ENCODE measurements around the gene MYRIP. TPM values are rescaled to one million over a fixed set of nuclear protein-coding genes. Genes with fewer than 3 reads are reported as not detected.

The MYRIP gene
- polyA plus RNA-seq, 1 experiment, result 0.06 TPM

DNA sequence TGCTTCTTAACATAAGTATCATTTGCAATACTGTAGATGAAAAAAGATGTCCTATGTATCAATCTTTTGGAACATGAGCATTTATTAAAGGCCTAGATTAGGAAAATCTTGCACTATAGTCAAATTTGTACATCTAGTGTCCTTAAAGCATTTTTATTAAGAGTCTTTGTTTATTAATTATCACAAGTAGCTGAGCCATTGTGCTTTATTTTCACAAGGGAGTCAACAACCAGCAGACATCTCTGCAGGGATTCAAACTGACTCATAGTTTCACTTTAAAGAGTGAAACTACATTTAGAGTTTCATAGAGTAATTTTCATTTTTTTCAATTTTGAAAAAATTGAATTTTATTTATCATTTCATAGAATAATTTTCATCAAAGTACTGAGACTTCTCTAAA, 405.6 kb downstream of the MYRIP start:
- TF ChIP-seq CTCF (IDR thresholded peaks at IDR 0.05; ENCODE audit: insufficient read depth, low read depth, low read length), result no peak
- POLR2A ChIA-PET, result no interaction called here
- Histone ChIP-seq H3K4me3 (ENCODE audit: low read depth, low read length) (no peak overlapping the region), H3K36me3 (ENCODE audit: control insufficient read depth, insufficient read depth, low read length) (no peaks in the 10 kb centered on the region), H3K27me3 (ENCODE audit: control insufficient read depth, insufficient read depth, low read length) (no peaks in the 10 kb centered on the region)
- DNase-seq (ENCODE audit: low read depth), result no peak
- CTCF ChIA-PET, result no interaction called here

DNA sequence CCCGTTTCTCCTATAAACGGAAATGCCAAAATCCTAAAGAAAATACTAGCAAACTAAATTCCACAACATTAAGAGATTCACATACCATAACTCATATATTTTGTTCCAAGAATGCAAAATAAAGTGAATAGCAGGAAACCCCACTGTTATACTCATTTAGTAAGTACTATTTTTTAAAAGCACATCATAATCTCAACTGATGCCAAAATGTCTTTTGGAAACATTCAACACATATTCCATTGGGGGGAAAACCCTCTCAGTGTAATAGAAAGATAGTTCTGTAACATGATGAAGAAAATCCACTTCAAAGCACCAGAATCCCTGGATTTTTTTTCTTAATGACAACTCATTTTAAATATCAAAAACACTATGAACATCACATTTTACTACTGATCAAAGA, 407.1 kb downstream of the MYRIP start:
- POLR2A ChIA-PET, result no interaction called here
- H3K4me3 ChIP-seq (ENCODE audit: low read depth, low read length), result no peak overlapping the region
- H3K27me3 ChIP-seq (ENCODE audit: control insufficient read depth, insufficient read depth, low read length), result no peaks in the 10 kb centered on the region
- CTCF ChIA-PET, result interaction anchor here (1.7 kb wide), 1 partner anchor 25 kb away, joined by 3 read pairs; no protein-coding TSS in a partner anchor
- no peak for DNase-seq (ENCODE audit: low read depth)
- H3K36me3 ChIP-seq (ENCODE audit: control insufficient read depth, insufficient read depth, low read length), result no peaks in the 10 kb centered on the region
- no peak for TF ChIP-seq CTCF (IDR thresholded peaks at IDR 0.05; ENCODE audit: insufficient read depth, low read depth, low read length)

DNA sequence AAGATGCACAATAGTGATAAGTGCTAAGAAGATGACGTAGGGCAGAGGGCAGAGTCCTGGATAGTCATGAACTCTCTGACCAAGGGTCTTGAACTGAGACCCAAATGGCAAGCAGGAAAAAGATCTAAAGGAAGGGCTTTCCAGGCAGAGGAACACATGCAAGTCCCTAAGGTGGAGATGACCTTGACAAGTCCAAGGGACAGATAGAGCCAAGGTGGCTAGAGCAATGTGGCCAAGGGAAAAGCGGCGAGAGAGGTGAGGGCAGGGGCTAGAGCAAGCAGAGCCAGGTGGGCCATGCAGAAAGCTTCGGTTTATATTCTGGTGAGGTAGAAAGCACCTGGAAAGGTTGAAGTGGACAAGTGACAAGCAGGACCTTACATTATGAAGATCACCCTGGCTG, 414.4 kb downstream of the MYRIP start:
- H3K27me3 ChIP-seq (ENCODE audit: control insufficient read depth, insufficient read depth, low read length), result 0 out of 2 replicates have a peak, but pooled peaks cover 2% of the 10 kb centered on the region
- H3K4me3 ChIP-seq (ENCODE audit: low read depth, low read length), result no peak overlapping the region
- no peak for DNase-seq (ENCODE audit: low read depth)
- H3K36me3 ChIP-seq (ENCODE audit: control insufficient read depth, insufficient read depth, low read length), result no peaks in the 10 kb centered on the region
- ChIA-PET POLR2A (no interaction called here), CTCF (no interaction called here)
- no peak for TF ChIP-seq CTCF (IDR thresholded peaks at IDR 0.05; ENCODE audit: insufficient read depth, low read depth, low read length)

DNA sequence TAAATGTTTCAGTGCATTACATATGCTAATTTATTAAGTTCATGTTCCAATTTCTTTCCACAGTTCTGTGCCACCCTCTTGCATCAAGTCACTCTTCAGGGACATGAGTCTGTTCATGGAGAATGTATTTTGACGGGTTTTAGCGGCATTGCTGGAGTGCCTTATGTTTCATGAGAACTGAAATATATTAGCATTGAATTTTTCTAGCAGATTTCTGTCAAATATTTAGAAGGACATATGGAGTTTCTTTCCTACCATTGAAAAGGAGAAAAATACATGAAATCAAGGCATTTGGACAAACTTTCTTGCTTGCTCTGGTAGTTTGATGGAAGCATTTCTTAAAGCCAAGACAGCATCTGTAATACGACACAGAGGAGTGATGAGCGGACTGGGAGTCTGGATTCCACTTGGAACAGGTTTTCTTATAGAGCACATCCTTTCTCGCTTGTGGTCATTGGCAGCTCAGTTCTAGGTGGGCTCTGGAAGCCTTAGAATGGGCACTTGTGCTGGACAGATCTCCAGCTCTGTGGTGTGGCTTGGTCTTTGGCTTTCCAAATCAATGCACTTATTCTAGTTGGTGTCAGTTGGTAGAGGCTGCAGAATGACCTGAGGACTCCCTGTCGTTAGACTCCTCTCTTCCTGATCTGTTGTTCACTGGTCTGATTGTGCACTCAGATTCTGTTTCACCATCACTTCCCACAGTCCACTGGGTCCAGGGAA, 415.5 kb downstream of the MYRIP start:
- Histone ChIP-seq H3K27me3 (ENCODE audit: control insufficient read depth, insufficient read depth, low read length) (0 out of 2 replicates have a peak, but pooled peaks cover 2% of the 10 kb centered on the region), H3K4me3 (ENCODE audit: low read depth, low read length) (no peak overlapping the region), H3K36me3 (ENCODE audit: control insufficient read depth, insufficient read depth, low read length) (no peaks in the 10 kb centered on the region)
- ChIA-PET CTCF (no interaction called here), POLR2A (no interaction called here)
- no peak for DNase-seq (ENCODE audit: low read depth)
- TF ChIP-seq CTCF (IDR thresholded peaks at IDR 0.05; ENCODE audit: insufficient read depth, low read depth, low read length), result no peak

DNA sequence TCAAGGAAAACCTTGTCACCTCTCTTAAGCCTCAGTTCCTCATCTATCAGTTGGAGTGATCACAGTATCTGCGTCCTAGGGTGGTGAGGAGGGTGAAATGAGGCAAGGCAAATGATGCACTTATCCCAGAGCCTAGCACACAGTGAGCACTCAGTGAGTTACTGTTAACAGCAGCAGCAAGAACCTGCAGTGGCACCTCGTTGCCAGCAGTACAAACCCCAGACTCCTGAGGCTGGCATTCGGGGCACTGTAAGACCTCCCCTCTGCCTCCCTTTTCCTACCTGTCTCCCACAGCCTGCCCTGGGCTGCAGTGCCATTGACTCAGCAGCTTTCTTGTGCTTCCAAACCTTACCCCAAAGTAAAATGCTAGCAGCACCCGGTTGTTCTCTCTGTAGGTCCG, 417.2 kb downstream of the MYRIP start:
- Histone ChIP-seq H3K36me3 (ENCODE audit: control insufficient read depth, insufficient read depth, low read length) (no peaks in the 10 kb centered on the region), H3K27me3 (ENCODE audit: control insufficient read depth, insufficient read depth, low read length) (0 out of 2 replicates have a peak, but pooled peaks cover 2% of the 10 kb centered on the region), H3K4me3 (ENCODE audit: low read depth, low read length) (no peak overlapping the region)
- TF ChIP-seq CTCF (IDR thresholded peaks at IDR 0.05; ENCODE audit: insufficient read depth, low read depth, low read length), result no peak
- POLR2A ChIA-PET, result no interaction called here
- CTCF ChIA-PET, result no interaction called here
- DNase-seq (ENCODE audit: low read depth), result no peak

Measured in BJ (cell line).